ENCODE measurements around the gene SHANK2. TPM values are rescaled to one million over a fixed set of nuclear protein-coding genes. Genes with fewer than 3 reads are reported as not detected.

SHANK2 gene
- total RNA-seq, 1 donor from 2014 or later = 0.53 TPM

DNA sequence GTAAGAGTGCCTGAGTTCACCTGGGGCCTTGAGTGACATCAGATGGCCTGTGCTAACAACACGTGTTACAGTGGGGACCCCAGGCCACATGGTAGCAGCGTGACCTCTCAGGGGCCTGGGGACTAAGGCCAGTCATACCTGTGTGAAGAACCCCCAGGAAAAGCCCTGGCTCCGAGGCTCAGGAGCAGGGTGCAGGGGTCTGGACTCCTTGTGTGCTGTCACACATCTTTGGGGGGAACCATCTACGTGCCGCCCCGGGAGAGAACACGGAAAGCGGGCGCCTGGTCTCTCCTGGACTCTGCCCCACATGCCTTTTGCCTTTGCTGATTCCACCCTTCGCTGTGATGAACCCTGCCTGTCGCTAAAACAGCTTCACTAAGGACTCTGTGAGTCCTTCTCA, 48.7 kb downstream of the SHANK2 start:
- no peaks in the 10 kb centered on the region for H3K27me3 ChIP-seq
- H3K4me3 ChIP-seq = no peak overlapping the region
- TF ChIP-seq CTCF (IDR thresholded peaks at IDR 0.05) = no peak
- H3K27ac ChIP-seq = no peak overlapping the region
- no peak for DNase-seq (ENCODE audit: low spot score in 2 of 2)
- H3K9me3 ChIP-seq = no peaks in the 10 kb centered on the region
- intact Hi-C loops (cut with DNase I) = no loop called here
- H3K36me3 ChIP-seq = no peaks in the 10 kb centered on the region
- no peaks in the 10 kb centered on the region for H3K4me1 ChIP-seq

DNA sequence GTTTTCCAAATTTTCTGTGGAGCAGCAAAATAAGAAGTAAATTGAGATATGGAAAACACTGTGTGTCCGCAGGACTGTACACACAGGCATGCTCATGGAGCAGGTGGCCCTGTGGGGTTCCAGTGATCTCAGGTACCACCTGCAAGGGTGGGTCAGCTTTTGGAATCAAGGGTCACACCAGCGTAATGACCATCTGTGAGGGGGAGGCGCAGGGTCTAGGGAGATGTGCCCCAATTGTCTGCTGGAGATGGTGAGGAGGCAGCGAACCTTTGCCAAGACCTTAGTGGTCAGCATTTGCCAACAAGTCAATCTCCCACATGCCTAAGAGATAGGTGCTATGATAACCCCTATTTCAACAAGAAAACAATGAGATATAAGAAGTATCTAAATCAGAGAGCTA, 49.4 kb downstream of the SHANK2 start:
- Histone ChIP-seq H3K4me3 (no peak overlapping the region), H3K36me3 (no peaks in the 10 kb centered on the region), H3K27me3 (no peaks in the 10 kb centered on the region), H3K9me3 (no peaks in the 10 kb centered on the region), H3K4me1 (no peaks in the 10 kb centered on the region), H3K27ac (no peak overlapping the region)
- intact Hi-C loops (cut with DNase I) = no loop called here
- TF ChIP-seq CTCF (IDR thresholded peaks at IDR 0.05) = no peak
- no peak for DNase-seq (ENCODE audit: low spot score in 2 of 2)

DNA sequence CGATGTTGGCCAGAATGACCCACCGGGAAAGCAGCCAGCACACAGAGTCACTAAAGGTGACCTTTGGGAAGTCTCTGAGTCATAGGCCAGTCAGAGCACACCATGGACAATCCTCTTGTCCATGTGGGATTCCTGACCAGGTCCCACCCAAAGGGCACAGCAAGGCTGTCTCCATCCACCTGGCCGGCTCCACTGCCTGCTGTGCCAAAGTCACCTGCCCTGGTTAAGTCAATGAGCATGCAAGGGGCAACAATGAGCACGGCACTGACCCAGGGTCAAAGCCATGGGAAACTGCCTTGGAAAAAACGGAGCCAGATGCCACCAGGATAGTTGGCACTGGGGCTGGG, 49.8 kb downstream of the SHANK2 start:
- Histone ChIP-seq H3K9me3 (no peaks in the 10 kb centered on the region), H3K4me1 (no peaks in the 10 kb centered on the region), H3K27me3 (no peaks in the 10 kb centered on the region), H3K27ac (no peak overlapping the region), H3K4me3 (no peak overlapping the region), H3K36me3 (no peaks in the 10 kb centered on the region)
- no peak for TF ChIP-seq CTCF (IDR thresholded peaks at IDR 0.05)
- DNase-seq (ENCODE audit: low spot score in 2 of 2) = no peak
- intact Hi-C loops (cut with DNase I) = no loop called here

Other genes with a start within 250 kb of the SHANK2 start
- 66.2 TPM for gene DHCR7, start 195.8 kb upstream of the SHANK2 start, total RNA-seq
- gene NADSYN1, start 200.6 kb upstream of the SHANK2 start, total RNA-seq = 33.3 TPM